WTC11 (cell line): Measurements from ENCODE around the gene ADAMTS10. TPM values are rescaled to one million over a fixed set of nuclear protein-coding genes. Genes with fewer than 3 reads are reported as not detected.
A peak's percentile ranks its signal among the peaks of the same experiment; 100 is the strongest.
"Not testable (repeated sequence)": the region's sequence is repeated elsewhere in the genome, so short reads cannot be mapped to it uniquely, and the experiment has no call there.

Source experiments
- ATAC-seq: fragments of 200-7000 bp; cut with Tn5 transposase; 2 replicates; pipeline ENCODE4 v1.10.0; 2021; ENCODE audit warnings: mild to moderate bottlenecking, moderate library complexity
- CTCF ChIA-PET: fragments of 300-600 bp; sonication (Branson Sonifier 250); formaldehyde crosslinking; loops from one replicate; lab custom pipeline; 2021; ENCODE audit warnings: antibody characterized with exemption; lab: Charles Lee
- POLR2A ChIA-PET: fragments of 350-600 bp; sonication (Branson Sonifier 250); formaldehyde crosslinking; loops from one replicate; lab custom pipeline; 2021; ENCODE audit warnings: antibody characterized with exemption; lab: Charles Lee
- DNase-seq: peaks from one replicate; pipeline ENCODE4 v3.0.0; 2021; ENCODE audit warnings: low spot score
- H3K27ac Mint-ChIP-seq: 2 replicates; pipeline ENCODE4 v1.8.0; 2021; ENCODE audit warnings: mixed read lengths
- H3K27me3 Mint-ChIP-seq: 2 replicates; pipeline ENCODE4 v1.8.0; 2021; ENCODE audit warnings: low read depth, mild to moderate bottlenecking, moderate library complexity, mixed read lengths
- H3K36me3 Mint-ChIP-seq: 2 replicates; pipeline ENCODE4 v1.8.0; 2021; ENCODE audit warnings: mixed read lengths
- H3K4me1 Mint-ChIP-seq: 2 replicates; pipeline ENCODE4 v1.8.0; 2022; ENCODE audit warnings: mixed read lengths
- H3K4me3 Mint-ChIP-seq: 2 replicates; pipeline ENCODE4 v1.8.0; 2021; ENCODE audit warnings: mild to moderate bottlenecking, moderate library complexity, mixed read lengths
- H3K9me3 Mint-ChIP-seq: 2 replicates; pipeline ENCODE4 v1.8.0; 2021; ENCODE audit warnings: mixed read lengths
- CREB1 ChIP-seq: sonication (generic); formaldehyde crosslinking; IDR thresholded peaks from 2 replicates; pipeline ENCODE4 v1.8.0; 2023; ENCODE audit warnings: mild to moderate bottlenecking, missing genetic modification reagents
- ELF4 ChIP-seq: sonication (generic); formaldehyde crosslinking; IDR thresholded peaks from 2 replicates; pipeline ENCODE4 v1.8.1; 2022; ENCODE audit warnings: low read depth, mild to moderate bottlenecking, moderate library complexity, missing genetic modification reagents
- FOXK1 ChIP-seq: sonication (generic); formaldehyde crosslinking; IDR thresholded peaks from 2 replicates; pipeline ENCODE4 v1.8.0; 2022; ENCODE audit warnings: mild to moderate bottlenecking, moderate library complexity, missing genetic modification reagents
- HMGA2 ChIP-seq: fragments of 250-450 bp; sonication (Bioruptor Pico); IDR thresholded peaks from 2 replicates; pipeline ENCODE4 v1.4.0; 2021; ENCODE audit warnings: mild to moderate bottlenecking, moderate library complexity
- JUN ChIP-seq: sonication (generic); formaldehyde crosslinking; IDR thresholded peaks from 2 replicates; pipeline ENCODE4 v1.8.0; 2023; ENCODE audit warnings: mild to moderate bottlenecking, missing genetic modification reagents
- KAT7 ChIP-seq: sonication (generic); formaldehyde crosslinking; IDR thresholded peaks from 2 replicates; pipeline ENCODE4 v1.8.1; 2023; ENCODE audit warnings: missing genetic modification reagents, mild to moderate bottlenecking, borderline replicate concordance
- MXD4 ChIP-seq: fragments of 250-450 bp; sonication (Bioruptor Pico); IDR thresholded peaks from 2 replicates; pipeline ENCODE4 v1.8.0; 2021; ENCODE audit warnings: mild to moderate bottlenecking, moderate library complexity, borderline replicate concordance
- NFYB ChIP-seq: sonication (generic); formaldehyde crosslinking; conservative IDR thresholded peaks from 2 replicates; pipeline ENCODE4 v1.8.0; 2022; ENCODE audit warnings: low read depth, missing genetic modification reagents
- NR2C2 ChIP-seq: sonication (generic); formaldehyde crosslinking; IDR thresholded peaks from 2 replicates; pipeline ENCODE4 v1.8.0; 2022; ENCODE audit warnings: mild to moderate bottlenecking, missing genetic modification reagents
- RORB ChIP-seq: fragments of 250-450 bp; sonication (Bioruptor Pico); IDR thresholded peaks from 2 replicates; pipeline ENCODE4 v1.9.0; 2021; ENCODE audit warnings: mild to moderate bottlenecking
- SMAD3 ChIP-seq: sonication (generic); formaldehyde crosslinking; IDR thresholded peaks from 2 replicates; pipeline ENCODE4 v1.8.0; 2022; ENCODE audit warnings: missing genetic modification reagents, mild to moderate bottlenecking, borderline replicate concordance
- SMAD4 ChIP-seq: sonication (generic); formaldehyde crosslinking; IDR thresholded peaks from 2 replicates; pipeline ENCODE4 v1.8.0; 2022; ENCODE audit warnings: mild to moderate bottlenecking, missing genetic modification reagents
- SOX15 ChIP-seq: fragments of 250-450 bp; sonication (Bioruptor Pico); IDR thresholded peaks from 2 replicates; pipeline ENCODE4 v1.9.0; 2021; ENCODE audit warnings: mild to moderate bottlenecking
- TCF7 ChIP-seq: sonication (generic); formaldehyde crosslinking; IDR thresholded peaks from 2 replicates; pipeline ENCODE4 v1.8.0; 2022; ENCODE audit warnings: mild to moderate bottlenecking, low read depth, missing genetic modification reagents, moderate library complexity
- TEAD1 ChIP-seq: sonication (generic); formaldehyde crosslinking; IDR thresholded peaks from 2 replicates; pipeline ENCODE4 v1.8.0; 2022; ENCODE audit warnings: mild to moderate bottlenecking, missing genetic modification reagents
- TEAD4 ChIP-seq: sonication (generic); formaldehyde crosslinking; IDR thresholded peaks from 2 replicates; pipeline ENCODE4 v1.8.0; 2022; ENCODE audit warnings: mild to moderate bottlenecking, missing genetic modification reagents
- ZNF138 ChIP-seq: sonication (generic); formaldehyde crosslinking; conservative IDR thresholded peaks from 2 replicates; pipeline ENCODE4 v1.8.1; 2022; ENCODE audit warnings: mild to moderate bottlenecking, moderate library complexity, missing genetic modification reagents
- ZNF317 ChIP-seq: sonication (generic); formaldehyde crosslinking; IDR thresholded peaks from 2 replicates; pipeline ENCODE4 v1.8.1; 2023; ENCODE audit warnings: low read depth, mild to moderate bottlenecking, moderate library complexity, missing genetic modification reagents, borderline replicate concordance
- ZNF416 ChIP-seq: fragments of 250-450 bp; sonication (Bioruptor Pico); IDR thresholded peaks from 2 replicates; pipeline ENCODE4 v1.9.0; 2021; ENCODE audit warnings: mild to moderate bottlenecking, inconsistent platforms
- total RNA-seq: library from RNA; stranded (reverse); gene quantifications from 3 replicates; pipeline ENCODE4 v1.2.3, GENCODE V29; 2021
- TF ChIP-seq, protein P1 (sequence below): sonication (generic); formaldehyde crosslinking; IDR thresholded peaks from 2 replicates; pipeline ENCODE4 v1.8.1; 2023; ENCODE audit warnings: mild to moderate bottlenecking, moderate library complexity, missing genetic modification reagents
- TF ChIP-seq, protein P2 (sequence below): sonication (generic); formaldehyde crosslinking; IDR thresholded peaks from 2 replicates; pipeline ENCODE4 v1.8.0; 2022; ENCODE audit warnings: mild to moderate bottlenecking, missing genetic modification reagents
- TF ChIP-seq, protein P3 (sequence below): sonication (generic); formaldehyde crosslinking; IDR thresholded peaks from 2 replicates; pipeline ENCODE4 v1.8.0; 2022; ENCODE audit warnings: mild to moderate bottlenecking, missing genetic modification reagents
- TF ChIP-seq, protein P4 (sequence below): sonication (generic); formaldehyde crosslinking; IDR thresholded peaks from 2 replicates; pipeline ENCODE4 v1.8.1; 2022; ENCODE audit warnings: missing genetic modification reagents, borderline replicate concordance
- TF ChIP-seq, protein P5 (sequence below): sonication (generic); formaldehyde crosslinking; IDR thresholded peaks from 2 replicates; pipeline ENCODE4 v1.8.0; 2022; ENCODE audit warnings: mild to moderate bottlenecking, missing genetic modification reagents
- TF ChIP-seq, protein P6 (sequence below): fragments of 250-450 bp; sonication (Bioruptor Pico); IDR thresholded peaks from 2 replicates; pipeline ENCODE4 v1.9.0; 2021; ENCODE audit warnings: moderate library complexity, mild to moderate bottlenecking, inconsistent platforms, borderline replicate concordance

The ADAMTS10 gene
- total RNA-seq, 1 experiment from 2014 or later, result 16.0 TPM

DNA sequence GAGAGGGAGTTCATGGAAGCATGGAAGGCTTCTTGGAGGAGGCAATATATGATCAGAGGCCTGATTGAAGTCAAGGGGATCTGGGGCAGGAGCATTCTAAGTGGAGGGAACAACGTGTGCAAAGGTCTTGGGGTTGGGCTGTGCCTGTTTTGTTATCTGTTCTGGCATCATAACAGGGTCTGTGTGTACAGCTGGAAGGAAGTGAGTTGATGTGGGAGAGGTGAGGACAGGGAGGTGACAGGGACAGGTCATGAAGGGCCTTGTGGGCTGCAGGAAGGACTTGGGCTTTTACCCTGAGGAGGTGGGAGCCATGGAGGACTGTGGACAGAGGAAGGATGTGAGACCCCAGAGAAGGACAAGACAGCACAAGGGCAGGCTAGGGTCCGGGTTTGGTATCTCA is 18.7 kb upstream of the ADAMTS10 start (continued):
- TF ChIP-seq, protein P1, sequence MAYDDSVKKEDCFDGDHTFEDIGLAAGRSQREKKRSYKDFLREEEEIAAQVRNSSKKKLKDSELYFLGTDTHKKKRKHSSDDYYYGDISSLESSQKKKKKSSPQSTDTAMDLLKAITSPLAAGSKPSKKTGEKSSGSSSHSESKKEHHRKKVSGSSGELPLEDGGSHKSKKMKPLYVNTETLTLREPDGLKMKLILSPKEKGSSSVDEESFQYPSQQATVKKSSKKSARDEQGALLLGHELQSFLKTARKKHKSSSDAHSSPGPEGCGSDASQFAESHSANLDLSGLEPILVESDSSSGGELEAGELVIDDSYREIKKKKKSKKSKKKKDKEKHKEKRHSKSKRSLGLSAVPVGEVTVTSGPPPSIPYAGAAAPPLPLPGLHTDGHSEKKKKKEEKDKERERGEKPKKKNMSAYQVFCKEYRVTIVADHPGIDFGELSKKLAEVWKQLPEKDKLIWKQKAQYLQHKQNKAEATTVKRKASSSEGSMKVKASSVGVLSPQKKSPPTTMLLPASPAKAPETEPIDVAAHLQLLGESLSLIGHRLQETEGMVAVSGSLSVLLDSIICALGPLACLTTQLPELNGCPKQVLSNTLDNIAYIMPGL (CRISPR knock-in tag), result no peak
- TF ChIP-seq RORB (CRISPR knock-in tag) (no peak), TEAD1 (no peak), TCF7 (no peak), SMAD4 (CRISPR knock-in tag) (no peak), FOXK1 (CRISPR knock-in tag) (no peak)
- TF ChIP-seq, protein P2, sequence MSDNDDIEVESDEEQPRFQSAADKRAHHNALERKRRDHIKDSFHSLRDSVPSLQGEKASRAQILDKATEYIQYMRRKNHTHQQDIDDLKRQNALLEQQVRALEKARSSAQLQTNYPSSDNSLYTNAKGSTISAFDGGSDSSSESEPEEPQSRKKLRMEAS (CRISPR knock-in tag), result no peak
- TF ChIP-seq, all 79 proteins: peak for 0

DNA sequence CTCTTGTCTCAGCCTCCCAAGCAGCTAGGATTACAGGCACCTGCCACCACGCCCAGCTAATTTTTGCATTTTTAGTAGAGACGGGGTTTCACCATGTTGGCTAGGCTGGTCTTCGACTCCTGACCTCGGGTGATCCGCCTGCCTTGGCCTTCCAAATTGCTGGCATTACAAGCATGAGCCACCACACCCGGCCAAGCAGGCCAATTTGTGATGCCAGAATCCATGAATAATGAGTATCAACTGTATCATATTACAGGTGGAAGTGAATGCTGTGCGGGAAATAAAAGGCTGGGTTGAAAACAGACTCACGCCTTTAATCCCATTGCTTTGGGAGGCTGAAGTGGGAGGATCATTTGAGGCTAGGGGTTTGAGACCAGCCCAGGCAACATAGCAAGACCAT is 16.3 kb upstream of the ADAMTS10 start:
- DNase-seq, result no peak
- no peaks in the 10 kb centered on the region for H3K9me3 Mint-ChIP-seq
- TF ChIP-seq MXD4 (CRISPR knock-in tag), result no peak
- TF ChIP-seq, protein P3, sequence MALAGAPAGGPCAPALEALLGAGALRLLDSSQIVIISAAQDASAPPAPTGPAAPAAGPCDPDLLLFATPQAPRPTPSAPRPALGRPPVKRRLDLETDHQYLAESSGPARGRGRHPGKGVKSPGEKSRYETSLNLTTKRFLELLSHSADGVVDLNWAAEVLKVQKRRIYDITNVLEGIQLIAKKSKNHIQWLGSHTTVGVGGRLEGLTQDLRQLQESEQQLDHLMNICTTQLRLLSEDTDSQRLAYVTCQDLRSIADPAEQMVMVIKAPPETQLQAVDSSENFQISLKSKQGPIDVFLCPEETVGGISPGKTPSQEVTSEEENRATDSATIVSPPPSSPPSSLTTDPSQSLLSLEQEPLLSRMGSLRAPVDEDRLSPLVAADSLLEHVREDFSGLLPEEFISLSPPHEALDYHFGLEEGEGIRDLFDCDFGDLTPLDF (CRISPR knock-in tag), result no peak
- no peak for TF ChIP-seq TEAD4 (CRISPR knock-in tag)
- TF ChIP-seq, protein P2 (CRISPR knock-in tag), result no peak
- no peak for TF ChIP-seq SMAD3
- no peak for TF ChIP-seq ZNF416 (CRISPR knock-in tag)
- TF ChIP-seq, protein P4, sequence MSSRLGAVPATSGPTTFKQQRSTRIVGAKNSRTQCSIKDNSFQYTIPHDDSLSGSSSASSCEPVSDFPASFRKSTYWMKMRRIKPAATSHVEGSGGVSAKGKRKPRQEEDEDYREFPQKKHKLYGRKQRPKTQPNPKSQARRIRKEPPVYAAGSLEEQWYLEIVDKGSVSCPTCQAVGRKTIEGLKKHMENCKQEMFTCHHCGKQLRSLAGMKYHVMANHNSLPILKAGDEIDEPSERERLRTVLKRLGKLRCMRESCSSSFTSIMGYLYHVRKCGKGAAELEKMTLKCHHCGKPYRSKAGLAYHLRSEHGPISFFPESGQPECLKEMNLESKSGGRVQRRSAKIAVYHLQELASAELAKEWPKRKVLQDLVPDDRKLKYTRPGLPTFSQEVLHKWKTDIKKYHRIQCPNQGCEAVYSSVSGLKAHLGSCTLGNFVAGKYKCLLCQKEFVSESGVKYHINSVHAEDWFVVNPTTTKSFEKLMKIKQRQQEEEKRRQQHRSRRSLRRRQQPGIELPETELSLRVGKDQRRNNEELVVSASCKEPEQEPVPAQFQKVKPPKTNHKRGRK, result no peak
- TF ChIP-seq ZNF317, result no peak
- no peak for TF ChIP-seq TEAD1
- TF ChIP-seq, protein P5, sequence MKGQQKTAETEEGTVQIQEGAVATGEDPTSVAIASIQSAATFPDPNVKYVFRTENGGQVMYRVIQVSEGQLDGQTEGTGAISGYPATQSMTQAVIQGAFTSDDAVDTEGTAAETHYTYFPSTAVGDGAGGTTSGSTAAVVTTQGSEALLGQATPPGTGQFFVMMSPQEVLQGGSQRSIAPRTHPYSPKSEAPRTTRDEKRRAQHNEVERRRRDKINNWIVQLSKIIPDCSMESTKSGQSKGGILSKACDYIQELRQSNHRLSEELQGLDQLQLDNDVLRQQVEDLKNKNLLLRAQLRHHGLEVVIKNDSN (CRISPR knock-in tag), result no peak
- no peak for TF ChIP-seq NFYB
- TF ChIP-seq KAT7 (CRISPR knock-in tag), result no peak
- TF ChIP-seq CREB1 (CRISPR knock-in tag), result no peak
- no peak for TF ChIP-seq JUN (CRISPR knock-in tag)
- TF ChIP-seq ELF4 (CRISPR knock-in tag), result no peak
- no peak for TF ChIP-seq HMGA2 (CRISPR knock-in tag)
- TF ChIP-seq NR2C2 (CRISPR knock-in tag), result no peak
- no peak for TF ChIP-seq SOX15
- TF ChIP-seq, protein P6, sequence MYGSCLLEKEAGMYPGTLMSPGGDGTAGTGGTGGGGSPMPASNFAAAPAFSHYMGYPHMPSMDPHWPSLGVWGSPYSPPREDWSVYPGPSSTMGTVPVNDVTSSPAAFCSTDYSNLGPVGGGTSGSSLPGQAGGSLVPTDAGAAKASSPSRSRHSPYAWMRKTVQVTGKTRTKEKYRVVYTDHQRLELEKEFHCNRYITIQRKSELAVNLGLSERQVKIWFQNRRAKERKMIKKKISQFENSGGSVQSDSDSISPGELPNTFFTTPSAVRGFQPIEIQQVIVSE, result no peak
- no peak for TF ChIP-seq ZNF138
- TF ChIP-seq, all 79 proteins: peak for 0
- H3K27me3 Mint-ChIP-seq, result no peaks in the 10 kb centered on the region
- ATAC-seq, result no peak
- no peaks in the 10 kb centered on the region for H3K36me3 Mint-ChIP-seq
- H3K27ac Mint-ChIP-seq, result no peak overlapping the region
- H3K4me3 Mint-ChIP-seq, result no peak overlapping the region
- ChIA-PET POLR2A (interaction anchor here (0.6 to 0.7 kb wide), 3 partner anchors 12 to 1791 kb away, joined by 3 to 5 read pairs (median 4); no protein-coding TSS in a partner anchor), CTCF (interaction anchor here (0.6 to 1.4 kb wide), 4 partner anchors 9 to 71 kb away, joined by 3 to 5 read pairs (median 3); partner anchors contain the start of gene ACTL9)
- peaks cover 13% of the 10 kb centered on the region for H3K4me1 Mint-ChIP-seq

DNA sequence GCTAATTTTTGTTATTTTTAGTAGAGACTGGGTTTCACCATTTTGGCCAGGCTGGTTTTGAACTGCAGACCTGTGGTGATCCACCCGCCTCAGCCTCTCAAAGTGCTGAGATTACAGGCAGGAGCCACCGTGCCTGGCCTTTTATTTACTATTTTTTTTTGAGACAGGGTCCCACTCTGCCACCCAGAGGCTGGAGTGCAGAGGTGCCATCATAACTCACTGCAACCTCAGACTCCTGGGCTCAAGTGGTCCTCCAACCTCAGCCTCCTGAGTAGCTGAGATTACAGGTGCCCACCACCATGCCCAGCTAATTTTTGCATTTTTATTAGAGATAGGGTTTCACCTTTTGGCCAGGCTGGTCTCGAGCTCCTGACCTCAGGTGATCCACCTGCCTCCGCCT is 12.4 kb upstream of the ADAMTS10 start:
- H3K27me3 Mint-ChIP-seq, H3K27ac Mint-ChIP-seq, H3K4me1 Mint-ChIP-seq, H3K4me3 Mint-ChIP-seq, H3K36me3 Mint-ChIP-seq, H3K9me3 Mint-ChIP-seq, DNase-seq, POLR2A ChIA-PET: not testable (repeated sequence)
- ATAC-seq, result peak; percentile 58; the same call in 1 of the 2 replicates
- CTCF ChIA-PET, result interaction anchor here (0.6 to 2.1 kb wide), 6 partner anchors 29 to 161 kb away, joined by 3 to 12 read pairs (median 4); partner anchors contain the start of gene ACTL9
